ENCODE measurements around the gene LPIN1.

LPIN1 gene

GRCh38 chr2:11866358-11867335, 120.2 kb downstream of the LPIN1 start:
- peak; percentile 20 for DNase-seq (ENCODE audit: low spot score)

GRCh38 chr2:11867926-11868325, 121.5 kb downstream of the LPIN1 start:
- DNase-seq (ENCODE audit: low spot score): no peak

- peak; percentile 18 for DNase-seq (ENCODE audit: low spot score)
Observed at GRCh38 chr2:11869391-11869991, 123.1 kb downstream of the LPIN1 start.

- peak; percentile 1 for DNase-seq (ENCODE audit: low spot score)
Observed at GRCh38 chr2:11870064-11870463, 123.6 kb downstream of the LPIN1 start.

GRCh38 chr2:11870584-11870983, 124.2 kb downstream of the LPIN1 start:
- DNase-seq (ENCODE audit: low spot score): peak; percentile 25

GRCh38 chr2:11871421-11871820, 125.0 kb downstream of the LPIN1 start:
- peak; percentile 46 for DNase-seq (ENCODE audit: low spot score)

- peak; percentile 20 for DNase-seq (ENCODE audit: low spot score)
Observed at GRCh38 chr2:11872247-11872947, 126.0 kb downstream of the LPIN1 start.

GRCh38 chr2:11872948-11873269, 126.5 kb downstream of the LPIN1 start:
- DNase-seq (ENCODE audit: low spot score): peak; percentile 2

GRCh38 chr2:11873356-11874154, 127.1 kb downstream of the LPIN1 start:
- DNase-seq (ENCODE audit: low spot score): peak; percentile 18

GRCh38 chr2:11874861-11875260, 128.4 kb downstream of the LPIN1 start:
- peak; percentile 38 for DNase-seq (ENCODE audit: low spot score)

- DNase-seq (ENCODE audit: low spot score): peak; percentile 25
Observed at GRCh38 chr2:11875481-11875880, 129.0 kb downstream of the LPIN1 start.

- peak; percentile 23 for DNase-seq (ENCODE audit: low spot score)
Observed at GRCh38 chr2:11876436-11876835, 130.0 kb downstream of the LPIN1 start.

- DNase-seq (ENCODE audit: low spot score): peak; percentile 38
Observed at GRCh38 chr2:11876889-11877288, 130.5 kb downstream of the LPIN1 start.
